Measurements from ENCODE around the gene HOXD10. TPM values are rescaled to one million over a fixed set of nuclear protein-coding genes. Genes with fewer than 3 reads are reported as not detected.

Gene HOXD10
- total and polyA plus RNA-seq, 2 experiments from 2014 or later, result 16.0 to 17.2 TPM

DNA sequence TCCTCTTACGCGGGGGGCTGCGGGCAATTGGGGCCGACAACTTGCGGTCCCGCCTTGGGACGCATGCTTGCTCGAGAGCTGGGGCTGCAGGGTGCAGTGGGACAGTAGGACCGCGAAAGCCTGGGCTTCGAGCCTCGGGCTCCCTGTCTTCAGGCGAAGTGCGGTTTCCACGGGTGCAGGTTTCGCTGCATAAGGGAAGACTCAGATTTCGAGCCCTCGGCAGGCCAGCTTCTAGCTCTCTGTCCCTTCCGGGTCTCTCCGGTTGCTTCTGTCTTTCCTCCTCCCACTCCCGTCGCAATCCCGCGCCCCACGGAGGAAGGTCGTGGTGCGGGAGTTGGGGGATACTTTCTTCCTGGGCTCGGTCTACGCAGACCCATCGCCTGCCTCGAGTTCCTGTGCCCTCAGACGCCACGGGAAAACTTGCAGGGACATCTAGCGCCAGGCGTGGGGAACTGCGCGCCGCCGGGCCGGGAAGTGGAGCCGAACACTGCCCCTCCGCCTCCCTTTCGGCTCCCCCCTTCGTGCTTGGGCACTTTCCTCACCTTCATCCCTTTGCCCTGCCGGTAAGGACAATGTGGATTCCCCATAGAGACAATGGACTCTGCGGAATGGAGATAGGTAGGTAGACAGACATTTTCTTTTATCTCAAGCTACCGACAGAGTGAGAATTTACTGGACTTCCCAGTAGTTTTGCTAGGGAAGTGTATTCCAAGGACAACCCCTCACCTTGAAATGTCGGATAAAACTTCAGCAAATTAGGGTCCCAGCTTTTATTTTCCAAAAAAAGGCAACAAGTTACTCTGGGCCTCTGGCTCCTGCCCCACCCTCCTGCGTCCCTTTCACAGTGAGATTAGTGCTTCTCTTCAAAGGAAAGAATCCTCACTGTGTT is 28.3 kb upstream of the HOXD10 start:
- Histone ChIP-seq H3K79me2 (ENCODE audit: insufficient read depth) (no peaks in the 10 kb centered on the region), H3K4me2 (ENCODE audit: unreplicated experiment) (peak overlapping the region; percentile 66), H3K9ac (no peak overlapping the region), H3K27ac (no peak overlapping the region), H3K9me3 (ENCODE audit: low read depth) (no peaks in the 10 kb centered on the region), H3K9me2 (ENCODE audit: insufficient read depth) (no peaks in the 10 kb centered on the region), H3F3A (ENCODE audit: insufficient read depth) (0 out of 2 replicates have a peak, but pooled peaks cover under 1% of the 10 kb centered on the region), H3K36me3 (ENCODE audit: low read depth) (no peaks in the 10 kb centered on the region), H4K20me1 (ENCODE audit: insufficient read depth) (no peaks in the 10 kb centered on the region), H3K4me1 (ENCODE audit: insufficient read depth) (peaks cover under 1% of the 10 kb centered on the region; the same call in 1 of the 2 replicates), H3K4me3 (peak overlapping the region; percentile 63), H2AFZ (peak overlapping the region; percentile 64), H3K27me3 (replicated peaks; ENCODE audit: insufficient read depth) (peaks cover 51% of the 10 kb centered on the region)
- WGBS, 2 experiments (ENCODE audit: low coverage in 1 of 2, low lambda C conversion rate in 2 of 2, missing lambda C conversion rate in 2 of 2), result 21 to 25% methylated on average over 41 to 49 of the region's 49 CpGs
- TF ChIP-seq EZH2 (IDR thresholded peaks at IDR 0.05; ENCODE audit: insufficient read depth, poor library complexity, severe bottlenecking) (peak; percentile 44), EZH2phosphoT487 (IDR thresholded peaks at IDR 0.05; ENCODE audit: insufficient read depth, low read depth) (peak; percentile 27; the same call in 1 of the 2 replicates)
- in situ Hi-C loops (cut with MboI), result no loop called here
- DNase-seq, result peak; percentile 85

DNA sequence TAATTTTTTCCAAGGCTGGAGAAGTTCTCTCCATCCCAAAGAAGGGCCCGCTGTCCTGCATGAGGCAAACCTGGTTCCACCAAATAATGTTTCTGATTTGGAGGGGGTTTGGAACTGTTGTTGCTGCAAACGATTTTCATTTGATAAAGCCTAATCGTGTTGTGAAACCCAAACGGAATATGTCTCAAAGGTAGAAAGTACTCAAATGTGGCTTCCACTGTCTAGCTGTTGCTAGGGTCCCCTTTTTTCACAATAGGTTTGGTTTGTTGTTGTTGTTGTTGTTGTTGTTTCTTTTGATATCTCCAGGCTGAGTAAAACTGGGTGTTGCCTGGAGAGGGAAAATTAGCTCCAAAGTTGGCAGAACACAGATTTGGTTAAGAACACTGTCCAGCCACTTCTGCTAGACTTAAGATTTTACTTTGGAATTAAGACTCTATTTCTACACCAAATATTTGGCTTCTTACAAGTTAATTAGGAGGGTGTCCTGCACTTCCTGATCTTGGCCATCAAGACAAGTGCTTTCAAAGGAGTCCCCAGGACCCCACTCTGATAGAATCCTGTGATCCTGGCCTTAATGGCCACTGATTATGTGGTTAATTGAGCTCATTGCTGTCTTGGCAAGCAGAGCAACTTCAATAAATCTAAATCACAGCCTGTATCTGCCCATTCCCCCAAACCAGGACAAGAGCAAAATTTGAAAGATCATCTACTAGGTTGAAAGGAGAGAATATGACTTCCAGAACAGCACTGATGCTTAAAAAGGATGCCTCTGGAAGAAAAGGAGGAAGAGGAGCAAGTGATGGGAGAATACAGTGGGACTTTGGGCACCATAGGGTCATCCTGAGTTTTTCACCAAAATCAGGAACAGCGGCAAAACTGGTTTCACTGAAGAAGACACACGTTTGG is 27.4 kb upstream of the HOXD10 start:
- 51 to 58% methylated on average over 6 of the region's 6 CpGs for WGBS, 2 experiments (ENCODE audit: low coverage in 1 of 2, low lambda C conversion rate in 2 of 2, missing lambda C conversion rate in 2 of 2)
- Histone ChIP-seq H3F3A (ENCODE audit: insufficient read depth) (0 out of 2 replicates have a peak, but pooled peaks cover 8% of the 10 kb centered on the region), H3K27me3 (replicated peaks; ENCODE audit: insufficient read depth) (peaks cover 42% of the 10 kb centered on the region), H4K20me1 (ENCODE audit: insufficient read depth) (no peaks in the 10 kb centered on the region), H3K4me1 (ENCODE audit: insufficient read depth) (peaks cover 9% of the 10 kb centered on the region), H3K79me2 (ENCODE audit: insufficient read depth) (0 out of 2 replicates have a peak, but pooled peaks cover 5% of the 10 kb centered on the region), H2AFZ (no peak overlapping the region), H3K9me3 (ENCODE audit: low read depth) (no peaks in the 10 kb centered on the region), H3K4me3 (no peak overlapping the region), H3K27ac (no peak overlapping the region), H3K9ac (no peak overlapping the region), H3K36me3 (ENCODE audit: low read depth) (no peaks in the 10 kb centered on the region), H3K4me2 (ENCODE audit: unreplicated experiment) (no peak overlapping the region), H3K9me2 (ENCODE audit: insufficient read depth) (no peaks in the 10 kb centered on the region)
- TF ChIP-seq EZH2phosphoT487 (IDR thresholded peaks at IDR 0.05; ENCODE audit: insufficient read depth, low read depth) (no peak; the same call in 1 of the 2 replicates), EZH2 (IDR thresholded peaks at IDR 0.05; ENCODE audit: insufficient read depth, poor library complexity, severe bottlenecking) (peak; percentile 1)
- in situ Hi-C loops (cut with MboI), result no loop called here
- DNase-seq, result no peak

DNA sequence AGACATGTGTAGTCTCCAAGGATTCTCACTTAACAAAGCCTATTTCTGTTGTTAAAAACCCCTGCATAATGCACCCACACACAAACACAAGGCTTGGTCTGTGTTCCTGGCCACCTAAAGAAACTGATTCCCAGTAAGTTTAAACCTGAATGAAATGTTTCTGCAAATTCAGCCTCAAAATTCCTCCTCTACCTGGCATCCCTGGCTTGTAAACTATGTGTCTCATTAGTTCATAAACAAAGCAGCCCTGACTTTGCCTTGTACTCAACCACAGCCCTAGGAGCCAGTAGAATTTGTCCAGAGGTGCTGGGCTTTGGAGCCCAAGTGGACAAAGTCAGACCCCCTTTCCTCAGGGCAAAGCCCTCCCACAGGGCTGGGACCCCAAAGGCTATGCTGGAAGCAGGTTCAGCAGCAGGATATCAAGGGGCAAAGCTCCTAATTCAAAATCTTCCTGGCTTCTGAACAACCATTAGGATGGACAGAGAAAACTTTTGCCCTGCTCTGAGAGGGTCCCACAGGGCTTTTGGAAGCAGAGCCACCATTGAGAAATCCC is 26.7 kb upstream of the HOXD10 start:
- peaks cover 9% of the 10 kb centered on the region for H3K4me1 ChIP-seq (ENCODE audit: insufficient read depth)
- no peak for DNase-seq
- 0 out of 2 replicates have a peak, but pooled peaks cover 8% of the 10 kb centered on the region for H3F3A ChIP-seq (ENCODE audit: insufficient read depth)
- no peak overlapping the region for H2AFZ ChIP-seq
- TF ChIP-seq EZH2phosphoT487 (IDR thresholded peaks at IDR 0.05; ENCODE audit: insufficient read depth, low read depth), result no peak
- TF ChIP-seq EZH2 (IDR thresholded peaks at IDR 0.05; ENCODE audit: insufficient read depth, poor library complexity, severe bottlenecking), result no peak
- peaks cover 35% of the 10 kb centered on the region for H3K27me3 ChIP-seq (replicated peaks; ENCODE audit: insufficient read depth)
- no peaks in the 10 kb centered on the region for H3K36me3 ChIP-seq (ENCODE audit: low read depth)
- H4K20me1 ChIP-seq (ENCODE audit: insufficient read depth), result no peaks in the 10 kb centered on the region
- no peaks in the 10 kb centered on the region for H3K9me2 ChIP-seq (ENCODE audit: insufficient read depth)
- no peak overlapping the region for H3K27ac ChIP-seq
- H3K79me2 ChIP-seq (ENCODE audit: insufficient read depth), result 0 out of 2 replicates have a peak, but pooled peaks cover 12% of the 10 kb centered on the region
- H3K4me2 ChIP-seq (ENCODE audit: unreplicated experiment), result no peak overlapping the region
- H3K9me3 ChIP-seq (ENCODE audit: low read depth), result no peaks in the 10 kb centered on the region
- in situ Hi-C loops (cut with MboI), result no loop called here
- no peak overlapping the region for H3K4me3 ChIP-seq
- H3K9ac ChIP-seq, result no peak overlapping the region

DNA sequence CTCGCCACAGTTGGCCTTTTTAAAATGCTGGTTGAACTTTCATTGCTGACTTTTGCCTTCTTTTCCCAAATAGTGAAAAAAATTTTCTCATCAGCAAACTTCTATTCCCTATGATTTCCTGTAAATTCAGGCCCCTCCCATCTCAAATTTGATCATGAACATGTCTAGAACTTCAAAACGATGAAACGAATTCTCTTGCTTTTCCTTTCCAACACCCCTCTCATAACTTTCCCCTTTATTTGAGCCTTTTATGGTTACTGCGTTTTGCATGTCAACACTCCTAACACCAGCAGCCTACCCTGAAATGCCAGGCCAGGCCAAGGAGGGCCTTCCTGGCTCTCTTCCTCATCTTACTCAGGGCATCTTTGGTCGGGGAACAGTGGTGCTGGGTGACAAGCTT is 25.7 kb upstream of the HOXD10 start:
- Histone ChIP-seq H3K9me2 (ENCODE audit: insufficient read depth) (no peaks in the 10 kb centered on the region), H3K4me3 (no peak overlapping the region), H3K9me3 (ENCODE audit: low read depth) (no peaks in the 10 kb centered on the region), H3K79me2 (ENCODE audit: insufficient read depth) (0 out of 2 replicates have a peak, but pooled peaks cover 13% of the 10 kb centered on the region), H3K4me2 (ENCODE audit: unreplicated experiment) (no peak overlapping the region), H3K36me3 (ENCODE audit: low read depth) (no peaks in the 10 kb centered on the region), H3K27ac (no peak overlapping the region), H4K20me1 (ENCODE audit: insufficient read depth) (no peaks in the 10 kb centered on the region), H3K27me3 (replicated peaks; ENCODE audit: insufficient read depth) (peaks cover 25% of the 10 kb centered on the region), H3F3A (ENCODE audit: insufficient read depth) (0 out of 2 replicates have a peak, but pooled peaks cover 8% of the 10 kb centered on the region), H2AFZ (no peak overlapping the region), H3K9ac (no peak overlapping the region), H3K4me1 (ENCODE audit: insufficient read depth) (peaks cover 9% of the 10 kb centered on the region)
- DNase-seq, result no peak
- no peak for TF ChIP-seq EZH2 (IDR thresholded peaks at IDR 0.05; ENCODE audit: insufficient read depth, poor library complexity, severe bottlenecking)
- TF ChIP-seq EZH2phosphoT487 (IDR thresholded peaks at IDR 0.05; ENCODE audit: insufficient read depth, low read depth), result no peak
- 63 to 65% methylated on average over 5 of the region's 5 CpGs for WGBS, 2 experiments (ENCODE audit: low coverage in 1 of 2, low lambda C conversion rate in 2 of 2, missing lambda C conversion rate in 2 of 2)
- in situ Hi-C loops (cut with MboI), result no loop called here

Data from GM23248 (cell line).